HG03095 (cell line): ENCODE results near the gene AXIN1.

Experiments
- ATAC-seq: cut with Tn5 transposase; IDR thresholded peaks from one replicate; pipeline ENCODE4 v1.9.1; 2021; ENCODE audit warnings: moderate library complexity; ENCODE audit not compliant: unreplicated experiment

The AXIN1 gene

DNA sequence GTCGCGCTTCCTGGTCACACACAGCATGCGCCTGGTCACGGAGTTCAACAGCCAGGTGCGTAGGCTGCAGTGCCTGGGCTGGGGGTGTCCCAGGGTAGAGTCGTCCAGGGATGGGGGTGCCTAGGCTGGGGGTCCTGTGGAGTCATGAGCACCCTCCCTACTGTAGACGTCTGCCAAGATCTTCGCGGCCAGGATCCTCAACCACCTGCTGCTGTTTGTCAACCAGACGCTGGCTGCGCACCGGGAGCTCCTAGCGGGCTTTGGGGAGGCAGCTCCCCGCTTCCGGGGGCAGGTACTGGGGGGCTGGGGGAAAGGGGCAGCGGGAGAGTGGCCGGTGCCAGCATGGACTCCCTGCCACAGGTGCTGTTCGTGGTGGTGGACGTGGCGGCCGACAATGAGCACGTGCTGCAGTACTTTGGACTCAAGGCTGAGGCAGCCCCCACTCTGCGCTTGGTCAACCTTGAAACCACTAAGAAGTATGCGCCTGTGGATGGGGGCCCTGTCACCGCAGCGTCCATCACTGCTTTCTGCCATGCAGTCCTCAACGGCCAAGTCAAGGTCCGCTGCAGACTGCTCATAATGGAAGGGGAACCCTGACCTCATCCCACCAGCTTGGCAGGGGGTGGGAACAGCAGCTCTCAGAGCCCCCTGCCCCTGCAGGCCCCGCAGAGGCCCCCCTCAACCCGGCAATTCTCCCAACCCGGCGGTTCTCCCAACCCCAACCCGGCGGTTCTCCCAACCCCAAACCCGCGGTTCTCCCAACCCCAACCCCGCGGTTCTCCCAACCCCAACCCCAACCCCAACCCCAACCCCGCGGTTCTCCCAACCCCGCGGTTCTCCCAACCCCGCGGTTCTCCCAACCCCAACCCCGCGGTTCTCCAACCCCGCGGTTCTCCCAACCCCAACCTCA is 67.1 kb downstream of the AXIN1 start:
- no peak for ATAC-seq

DNA sequence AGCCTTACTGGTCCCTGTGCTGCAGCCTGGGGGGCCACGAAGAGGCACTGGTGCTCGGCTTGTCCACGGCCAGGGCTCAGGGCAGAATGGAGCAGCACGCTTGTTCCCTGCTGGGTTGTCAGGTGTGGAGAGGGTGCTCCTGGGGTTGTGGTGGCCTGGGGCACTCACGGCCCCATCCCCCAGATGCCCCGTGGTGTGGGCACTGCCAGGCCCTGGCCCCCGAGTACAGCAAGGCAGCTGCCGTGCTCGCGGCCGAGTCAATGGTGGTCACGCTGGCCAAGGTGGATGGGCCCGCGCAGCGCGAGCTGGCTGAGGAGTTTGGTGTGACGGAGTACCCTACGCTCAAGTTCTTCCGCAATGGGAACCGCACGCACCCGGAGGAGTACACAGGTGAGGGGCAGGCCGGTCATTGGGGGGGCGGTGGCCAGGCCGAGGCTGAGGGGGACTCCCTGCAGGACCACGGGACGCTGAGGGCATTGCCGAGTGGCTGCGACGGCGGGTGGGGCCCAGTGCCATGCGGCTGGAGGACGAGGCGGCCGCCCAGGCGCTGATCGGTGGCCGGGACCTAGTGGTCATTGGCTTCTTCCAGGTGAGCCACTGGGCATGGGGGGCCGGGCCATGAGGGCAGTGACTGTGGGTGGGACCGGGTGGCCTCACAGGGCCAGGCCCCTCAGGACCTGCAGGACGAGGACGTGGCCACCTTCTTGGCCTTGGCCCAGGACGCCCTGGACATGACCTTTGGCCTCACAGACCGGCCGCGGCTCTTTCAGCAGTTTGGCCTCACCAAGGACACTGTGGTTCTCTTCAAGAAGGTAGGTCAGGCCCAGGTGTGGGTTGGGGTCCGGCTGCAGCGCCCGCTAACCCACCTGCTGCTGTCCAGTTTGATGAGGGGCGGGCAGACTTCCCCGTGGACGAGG is 68.1 kb downstream of the AXIN1 start:
- ATAC-seq, result no peak

DNA sequence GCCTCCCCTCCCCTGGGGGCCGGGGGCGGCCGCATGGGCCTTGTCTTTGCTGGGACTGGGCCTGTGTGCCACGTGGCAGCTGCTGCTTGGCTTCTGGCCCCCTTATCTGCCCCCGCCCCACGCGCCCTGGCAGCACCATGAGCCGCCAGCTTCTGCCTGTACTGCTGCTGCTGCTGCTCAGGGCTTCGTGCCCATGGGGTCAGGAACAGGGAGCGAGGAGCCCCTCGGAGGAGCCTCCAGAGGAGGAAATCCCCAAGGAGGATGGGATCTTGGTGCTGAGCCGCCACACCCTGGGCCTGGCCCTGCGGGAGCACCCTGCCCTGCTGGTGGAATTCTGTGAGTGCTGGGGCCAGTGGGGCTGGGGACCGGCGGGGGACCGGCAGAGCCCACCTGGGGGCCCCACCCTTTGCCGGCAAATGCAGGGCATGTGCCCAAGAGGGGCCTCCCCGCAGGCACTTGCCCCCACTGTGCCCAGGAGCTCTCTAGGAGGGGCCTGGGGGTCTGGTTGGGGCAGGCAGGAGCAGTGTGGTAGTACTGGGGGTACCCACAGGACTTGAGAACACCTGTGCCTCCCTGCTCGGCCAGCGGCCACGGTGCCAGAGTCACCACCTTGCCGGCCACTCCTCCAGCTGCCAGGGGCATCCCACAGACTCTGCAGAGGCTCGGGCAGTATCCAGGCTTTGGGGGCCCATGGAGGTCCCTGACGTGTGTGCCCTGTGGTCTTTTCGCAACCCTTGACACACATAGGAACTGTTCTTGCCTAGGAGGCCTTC is 69.3 kb downstream of the AXIN1 start, which contains the start of gene PDIA2:
Gene PDIA2 (plus strand): TSS at position 132 of the 773 bp plus-strand sequence. CDS start 6 bp downstream, at position 138.
- ATAC-seq, result no peak

DNA sequence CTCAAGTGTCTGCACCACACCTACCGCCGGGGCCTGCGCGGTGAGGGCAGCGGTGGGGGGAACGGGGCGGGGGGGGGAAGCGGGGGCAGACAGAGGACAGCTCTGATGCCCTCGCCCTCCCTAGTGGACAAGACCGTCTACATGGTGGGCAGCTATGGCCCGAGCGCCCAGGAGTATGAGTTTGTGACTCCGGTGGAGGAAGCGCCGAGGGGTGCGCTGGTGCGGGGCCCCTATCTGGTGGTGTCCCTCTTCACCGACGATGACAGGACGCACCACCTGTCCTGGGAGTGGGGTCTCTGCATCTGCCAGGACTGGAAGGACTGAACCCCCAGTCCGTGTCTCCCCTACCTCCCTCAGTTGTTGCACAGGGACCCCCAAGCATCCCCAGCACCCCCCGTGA is 70.0 kb downstream of the AXIN1 start:
- no peak for ATAC-seq

DNA sequence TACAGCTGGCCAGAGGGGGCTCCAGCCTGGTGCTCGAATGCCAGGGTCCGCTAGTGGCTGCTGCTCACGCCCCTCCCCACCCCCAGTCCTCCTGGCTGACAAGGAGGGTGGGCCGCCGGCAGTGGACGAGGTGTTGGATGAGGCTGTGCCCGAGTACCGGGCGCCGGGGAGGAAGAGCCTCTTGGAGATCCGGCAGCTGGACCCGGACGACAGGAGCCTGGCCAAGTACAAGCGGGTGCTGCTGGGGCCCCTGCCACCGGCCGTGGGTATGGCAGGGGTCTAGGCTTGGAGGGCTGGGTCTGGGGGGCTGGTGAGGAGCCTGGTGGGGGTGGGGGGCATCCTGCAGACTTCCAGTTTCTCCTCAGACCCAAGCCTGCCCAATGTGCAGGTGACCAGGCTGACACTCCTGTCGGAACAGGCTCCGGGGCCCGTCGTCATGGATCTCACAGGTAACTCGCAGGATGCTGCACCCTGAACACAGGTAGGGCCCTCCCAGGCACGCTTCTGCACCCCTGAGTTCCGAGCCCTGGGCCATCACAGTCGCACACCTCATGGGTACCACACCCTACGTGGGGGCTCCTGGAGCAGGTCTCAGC is 70.8 kb downstream of the AXIN1 start:
- ATAC-seq, result no peak

DNA sequence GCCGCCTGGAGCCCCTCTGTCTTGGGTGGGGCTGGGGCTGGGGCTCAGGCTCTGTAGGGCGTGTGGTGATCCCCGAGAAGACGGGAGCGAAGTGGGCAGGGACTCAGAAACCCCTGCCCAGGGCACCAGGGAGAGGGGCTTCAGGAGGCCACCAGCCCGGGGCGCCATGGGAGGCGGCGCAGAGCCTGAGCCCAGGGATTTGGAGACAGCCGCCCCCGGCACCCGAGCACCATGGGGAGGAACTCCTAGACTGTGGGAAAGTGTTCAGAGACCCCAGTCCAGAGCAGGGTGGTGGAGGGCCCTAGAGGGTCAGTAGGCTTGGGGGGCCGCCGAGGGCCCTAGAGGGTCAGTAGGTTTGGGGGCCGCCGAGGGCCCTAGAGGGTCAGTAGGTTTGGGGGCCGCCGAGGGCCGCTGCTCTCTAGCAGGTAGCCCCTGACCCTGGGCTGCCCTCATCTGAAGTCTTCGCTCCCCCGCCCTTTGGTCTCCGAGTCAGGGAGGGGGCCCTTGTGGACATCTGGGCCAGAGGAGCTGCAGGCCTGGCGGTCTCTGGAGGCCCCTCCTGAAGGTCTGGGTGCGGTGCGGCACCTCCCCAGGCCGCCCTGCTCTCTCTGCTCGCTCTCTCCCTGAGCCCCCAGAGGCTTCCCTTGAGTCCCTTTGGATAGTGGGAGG is 71.4 kb downstream of the AXIN1 start:
- no peak for ATAC-seq

DNA sequence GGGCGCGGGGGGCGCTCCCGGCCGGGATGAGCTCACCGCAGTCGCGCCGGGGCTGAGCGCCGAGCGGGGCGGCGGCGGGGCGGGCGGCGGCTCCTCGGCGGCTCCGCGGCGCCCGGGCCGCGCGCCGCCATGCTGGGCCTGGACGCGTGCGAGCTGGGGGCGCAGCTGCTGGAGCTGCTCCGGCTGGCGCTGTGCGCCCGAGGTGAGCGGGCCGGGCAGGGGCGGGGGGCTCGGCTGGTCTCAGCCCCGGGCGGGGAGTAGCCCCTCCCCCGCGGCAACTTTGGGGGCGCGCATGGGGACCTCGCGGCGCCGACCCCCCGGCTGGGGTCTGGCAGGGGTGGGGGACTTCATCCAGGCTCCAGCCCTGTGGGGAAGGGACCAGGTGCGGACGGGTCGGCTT is 72.0 kb downstream of the AXIN1 start, which contains the start of gene ARHGDIG:
Gene ARHGDIG (plus strand): TSS at position 40 of the 400 bp plus-strand sequence. CDS start 90 bp downstream, at position 130.
- no peak for ATAC-seq

DNA sequence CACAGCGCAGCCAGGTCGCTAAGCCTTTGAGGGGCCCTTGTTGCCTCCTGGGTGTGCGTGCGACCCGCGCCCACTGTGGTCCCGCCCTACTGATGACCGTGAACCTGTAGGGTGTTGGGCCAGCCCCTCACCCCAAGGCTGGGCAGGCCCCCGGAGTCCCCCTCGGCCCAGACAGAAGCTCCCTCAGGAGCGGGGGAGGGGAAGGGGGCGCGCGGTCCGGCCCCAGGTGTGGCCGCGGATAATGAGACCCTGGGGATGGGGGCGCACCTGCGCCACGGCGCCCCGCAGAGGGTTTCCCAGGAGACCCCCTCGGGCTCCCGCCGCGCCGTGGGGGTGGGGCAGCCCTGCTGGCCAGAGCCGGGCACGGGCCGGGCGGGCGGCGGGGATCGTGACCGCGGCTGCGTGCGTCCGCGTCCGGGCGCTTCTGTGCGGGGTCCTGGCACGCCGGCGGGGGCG is 72.5 kb downstream of the AXIN1 start:
- ATAC-seq, result no peak

DNA sequence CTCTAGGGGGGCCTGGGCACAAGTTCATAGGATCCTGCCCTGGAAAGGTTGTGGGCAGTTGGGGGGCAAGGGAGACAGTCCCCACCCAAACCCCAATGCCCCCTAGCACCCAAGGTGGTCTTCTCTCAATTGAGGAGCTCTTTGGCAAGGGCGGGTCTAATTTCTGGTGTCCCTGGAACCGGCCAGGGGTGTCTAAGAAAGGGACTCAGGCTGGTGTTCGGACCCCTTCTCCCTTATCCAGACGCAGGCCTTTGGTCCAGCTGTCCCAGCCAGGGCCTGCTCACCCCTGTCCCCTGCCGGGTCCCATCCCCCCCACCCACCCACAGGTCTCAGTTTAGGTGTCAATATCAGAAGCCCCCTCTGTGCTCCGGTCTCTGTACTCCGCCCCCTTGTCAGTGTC is 73.0 kb downstream of the AXIN1 start:
- ATAC-seq, result no peak

DNA sequence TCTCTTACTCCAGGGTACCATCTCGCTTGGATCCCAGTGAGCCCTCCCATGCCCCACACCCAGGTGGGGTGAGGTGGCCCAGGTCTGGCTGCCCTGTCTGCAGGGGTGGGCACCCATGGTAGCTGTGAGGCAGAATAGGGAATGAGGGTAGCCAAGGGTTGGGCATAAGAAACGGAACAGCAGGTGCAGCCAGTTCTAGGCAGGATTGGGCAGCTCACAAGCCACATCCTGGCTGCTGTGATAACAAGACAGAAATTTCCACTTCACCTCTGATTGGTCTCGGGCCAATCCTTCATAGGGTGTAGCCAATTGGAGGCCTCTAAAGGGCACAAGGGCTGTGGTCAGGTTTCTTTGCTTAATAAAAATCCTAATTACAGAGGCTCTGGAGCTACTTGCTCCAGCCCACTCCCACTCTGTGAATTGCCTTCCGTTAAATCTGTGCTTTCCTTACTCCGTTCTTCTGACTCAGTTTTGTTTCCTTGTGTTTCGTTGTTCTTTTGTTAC is 73.6 kb downstream of the AXIN1 start:
- no peak for ATAC-seq

DNA sequence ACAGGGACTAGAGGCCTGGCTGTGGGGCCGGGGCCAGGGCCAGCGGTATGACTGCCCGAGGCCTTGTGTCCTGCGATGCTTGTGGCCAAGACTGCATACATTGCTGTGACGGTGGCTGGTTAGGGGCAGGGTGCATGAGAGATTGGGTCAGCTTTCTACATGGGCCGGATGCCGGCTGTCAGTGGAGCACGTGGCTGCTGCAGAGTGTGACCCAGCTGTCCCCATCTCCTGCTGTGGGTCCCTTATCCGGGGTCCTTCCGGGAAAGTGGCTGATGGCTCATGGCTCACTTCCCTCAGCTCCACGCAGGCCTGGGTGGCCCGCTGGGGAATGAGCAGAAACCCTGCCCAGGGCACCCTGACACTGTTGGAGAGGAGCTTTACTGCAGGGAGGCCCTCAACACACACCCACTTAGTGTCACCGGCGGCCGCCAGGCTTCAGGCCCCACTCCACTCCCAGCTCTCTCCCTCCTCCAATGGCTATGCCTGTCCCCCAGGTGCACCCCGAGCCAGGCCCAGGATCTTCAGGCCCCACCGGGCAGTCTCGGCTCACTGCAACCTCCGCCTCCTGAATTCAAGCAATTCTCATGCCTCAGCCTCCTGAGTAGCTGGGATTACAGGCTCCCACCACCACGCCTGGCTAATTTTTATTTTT is 76.0 kb downstream of the AXIN1 start:
- no peak for ATAC-seq

DNA sequence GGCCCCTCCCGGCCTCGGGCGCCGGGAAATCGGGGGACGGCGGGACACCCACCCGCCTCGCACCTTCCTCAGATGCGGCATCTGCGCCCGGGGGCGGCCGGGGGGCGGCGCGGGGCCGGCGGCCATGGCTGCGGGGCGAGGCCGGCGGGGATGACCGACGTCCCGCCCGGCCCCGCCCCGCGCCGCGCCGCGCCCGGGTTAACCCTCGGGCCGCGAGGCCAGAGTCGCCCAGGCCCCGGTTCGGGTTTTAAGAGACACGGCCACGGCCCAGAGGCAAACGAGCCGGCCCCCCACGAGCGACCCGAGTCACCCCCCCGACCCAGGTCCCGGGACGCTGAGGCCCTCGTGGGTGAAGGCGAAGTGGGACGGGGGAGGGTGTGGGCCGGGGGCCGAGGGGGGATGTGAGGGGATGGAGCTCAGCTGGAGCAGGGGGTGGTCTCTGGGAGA is 76.7 kb downstream of the AXIN1 start, which contains the start of gene RGS11:
Gene RGS11 (minus strand): TSS at position 159 of the 447 bp plus-strand sequence. CDS start 33 bp downstream, at position 126.
- no peak for ATAC-seq

DNA sequence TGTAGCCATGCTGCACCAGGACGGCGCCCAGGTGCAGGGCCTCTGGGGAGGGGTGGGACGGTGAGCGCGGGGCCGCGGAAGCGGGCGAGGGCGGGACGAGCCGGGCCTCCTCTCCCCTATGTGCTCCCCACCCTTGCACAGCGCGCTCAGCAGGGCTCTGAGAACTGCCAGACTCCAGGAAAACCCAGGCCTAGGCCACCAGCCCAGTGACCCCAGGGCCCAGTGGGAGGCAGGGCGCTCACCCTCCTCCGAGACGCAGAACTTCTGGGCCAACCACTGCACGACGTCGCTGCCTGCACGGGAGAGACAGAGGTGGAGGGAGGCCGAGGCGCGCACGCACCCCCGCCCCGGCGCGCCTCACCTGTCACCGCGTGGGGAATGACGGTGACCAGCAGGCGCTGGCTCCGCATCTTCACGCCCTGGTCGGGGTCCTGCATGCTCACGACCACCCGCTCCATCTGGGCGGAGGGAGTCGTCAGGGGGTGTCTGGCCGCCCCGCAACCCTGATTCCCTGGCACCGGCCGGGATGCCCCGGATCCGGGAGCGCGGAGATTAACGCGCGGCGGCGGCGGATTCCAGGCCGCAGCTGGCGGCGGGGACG is 77.4 kb downstream of the AXIN1 start:
- ATAC-seq, result no peak

DNA sequence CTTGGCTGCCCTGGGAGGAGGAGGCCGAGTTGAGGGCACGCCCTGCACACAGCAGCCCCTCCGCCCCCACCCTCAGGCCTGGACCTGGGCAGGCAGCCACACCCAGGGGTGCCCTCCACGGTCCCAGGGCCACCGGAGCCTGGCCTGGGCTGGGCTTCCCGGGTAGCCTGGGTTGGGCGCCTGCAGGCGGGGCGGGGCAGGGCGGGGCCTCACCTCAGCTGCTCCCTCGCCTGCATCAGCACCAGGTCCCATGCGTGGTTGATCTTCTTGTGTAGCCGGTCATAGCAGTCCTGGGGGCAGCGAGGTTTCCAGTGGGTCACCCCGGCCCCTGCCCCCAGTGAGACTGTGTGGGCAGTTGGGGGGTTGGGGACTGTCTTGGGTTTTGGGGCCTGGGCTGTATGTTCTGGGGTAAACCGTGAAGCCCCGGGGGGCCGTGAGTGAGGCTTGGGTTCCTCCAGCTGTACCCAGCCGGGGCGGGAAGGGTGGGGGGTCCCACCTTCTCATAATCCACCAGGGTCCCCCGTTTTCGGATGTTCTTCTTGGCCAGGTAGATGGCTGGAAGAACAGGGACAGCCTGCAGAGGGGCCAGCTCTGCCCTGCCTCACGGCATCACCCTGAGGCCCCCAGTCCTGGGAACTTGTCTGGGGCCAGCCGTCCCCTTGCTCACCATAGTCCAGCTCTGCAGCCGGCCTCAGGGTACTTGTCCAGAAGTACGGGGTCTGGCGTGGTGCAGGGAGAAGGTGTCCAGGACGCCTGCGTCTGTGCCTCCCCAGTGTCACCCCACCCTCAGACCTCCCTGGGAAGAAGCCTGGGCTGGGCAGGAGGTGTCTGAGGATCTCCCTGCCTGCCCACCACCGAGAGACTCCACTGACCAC is 78.7 kb downstream of the AXIN1 start:
- no peak for ATAC-seq

DNA sequence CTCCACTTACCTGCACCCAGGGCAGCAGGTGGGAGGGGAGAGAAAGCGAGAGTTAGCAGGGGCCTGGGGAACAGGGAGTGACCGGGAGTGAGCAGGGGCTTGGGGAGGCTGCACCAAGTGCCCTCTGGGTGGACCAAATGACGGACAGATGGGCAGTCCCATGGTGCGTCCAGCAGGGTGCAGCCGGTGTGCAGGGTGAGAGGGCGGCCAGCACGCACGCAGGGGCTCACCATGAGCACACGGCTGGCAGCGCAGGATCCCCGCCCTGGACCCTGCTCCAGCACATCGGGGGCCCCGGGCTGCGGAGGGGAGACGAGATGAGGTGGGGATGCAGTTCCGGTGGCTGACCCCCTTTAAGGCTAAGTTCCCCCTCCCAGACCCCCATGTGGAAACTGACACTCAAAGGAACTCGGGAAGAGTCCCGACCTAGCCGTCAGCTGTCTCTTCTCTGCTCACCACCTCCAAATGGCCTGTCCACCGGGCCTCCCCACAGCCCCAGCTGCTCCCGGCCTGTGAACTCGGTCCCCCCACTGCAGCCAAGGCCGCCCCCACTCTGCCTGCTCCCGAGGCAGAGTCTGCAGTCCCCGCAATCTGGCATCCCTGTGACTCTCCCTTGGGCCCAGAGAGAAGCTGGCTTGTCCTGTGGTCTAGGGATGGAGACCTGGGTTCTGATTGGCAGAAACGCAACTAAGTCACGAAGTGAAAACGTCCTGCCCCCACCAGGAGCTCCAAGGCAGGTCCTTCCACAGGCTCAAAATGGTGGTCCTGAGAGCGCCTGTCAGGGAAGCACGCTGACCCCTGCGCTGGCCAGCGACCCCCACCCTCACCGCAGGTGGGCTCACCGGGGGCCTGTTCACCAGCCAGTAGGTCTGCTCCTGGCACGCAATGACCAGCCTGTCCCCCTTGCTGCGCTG is 79.6 kb downstream of the AXIN1 start:
- ATAC-seq, result no peak
